Measurements from ENCODE around the gene DGCR2. TPM values are rescaled to one million over a fixed set of nuclear protein-coding genes. Genes with fewer than 3 reads are reported as not detected.
"Not testable (repeated sequence)": the region's sequence is repeated elsewhere in the genome, so short reads cannot be mapped to it uniquely, and the experiment has no call there.

The DGCR2 gene
- total and polyA plus RNA-seq, 9 donors = 23.9 to 71.9 (median 59.1) TPM

DNA sequence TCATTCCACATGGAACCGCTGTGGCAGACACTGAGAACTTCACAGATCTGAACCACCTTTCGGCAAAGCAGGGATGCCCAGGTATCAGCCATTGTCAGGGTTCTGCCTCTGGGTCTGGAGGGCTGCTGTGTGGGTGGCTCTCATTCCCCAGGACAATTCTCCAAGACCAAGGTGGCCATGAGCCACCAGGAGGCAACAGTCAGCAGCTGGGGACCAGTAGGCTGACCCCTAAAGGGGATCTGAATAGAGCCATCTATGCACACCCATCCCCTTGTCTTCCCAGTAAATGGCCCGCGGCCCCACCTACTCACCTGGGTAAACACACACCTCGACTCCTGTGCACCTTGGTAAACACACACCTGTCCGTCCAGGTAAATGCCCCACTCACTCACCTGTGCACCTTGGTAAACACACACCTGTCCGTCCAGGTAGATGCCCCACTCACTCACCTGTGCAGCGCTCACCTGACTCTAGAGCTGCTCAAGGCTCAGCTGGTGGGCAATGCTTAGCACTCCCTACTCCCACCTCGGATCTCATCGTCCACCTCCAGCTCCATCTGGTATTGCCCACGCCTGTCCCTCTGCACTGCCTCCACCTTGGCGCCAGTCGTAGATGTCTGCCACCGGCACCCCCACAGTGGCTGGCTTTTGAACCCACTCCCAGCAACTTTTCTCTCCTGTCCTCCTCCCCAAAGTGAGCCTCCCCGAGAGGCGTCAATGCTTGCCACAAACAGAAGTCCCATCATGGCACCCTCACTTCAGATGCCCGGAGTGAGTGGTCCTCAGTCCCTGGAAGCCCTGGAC is 46.1 kb upstream of the DGCR2 start:
- whole genome bisulfite sequencing, 3 donors = 64 to 73% (median 65%) methylated on average over 17 of the region's 17 CpGs
- DNase-seq = no peak
- Histone ChIP-seq H3K4me1 (ENCODE audit: insufficient read depth) (peaks cover 10% of the 10 kb centered on the region), H3K27me3 (no peaks in the 10 kb centered on the region), H3K36me3 (no peaks in the 10 kb centered on the region), H3K9me3 (no peaks in the 10 kb centered on the region), H3K4me3 (no peak overlapping the region), H3K27ac (no peak overlapping the region)
- TF ChIP-seq EP300 (IDR thresholded peaks at IDR 0.05) (no peak), POLR2A (IDR thresholded peaks at IDR 0.05) (no peak), CTCF (IDR thresholded peaks at IDR 0.05) (no peak)
- intact Hi-C loops (cut with DNase I) = loop anchor here in 1 of 4 donors (2.0 kb wide), 1 partner anchor 19 kb away; no protein-coding TSS in a partner anchor

DNA sequence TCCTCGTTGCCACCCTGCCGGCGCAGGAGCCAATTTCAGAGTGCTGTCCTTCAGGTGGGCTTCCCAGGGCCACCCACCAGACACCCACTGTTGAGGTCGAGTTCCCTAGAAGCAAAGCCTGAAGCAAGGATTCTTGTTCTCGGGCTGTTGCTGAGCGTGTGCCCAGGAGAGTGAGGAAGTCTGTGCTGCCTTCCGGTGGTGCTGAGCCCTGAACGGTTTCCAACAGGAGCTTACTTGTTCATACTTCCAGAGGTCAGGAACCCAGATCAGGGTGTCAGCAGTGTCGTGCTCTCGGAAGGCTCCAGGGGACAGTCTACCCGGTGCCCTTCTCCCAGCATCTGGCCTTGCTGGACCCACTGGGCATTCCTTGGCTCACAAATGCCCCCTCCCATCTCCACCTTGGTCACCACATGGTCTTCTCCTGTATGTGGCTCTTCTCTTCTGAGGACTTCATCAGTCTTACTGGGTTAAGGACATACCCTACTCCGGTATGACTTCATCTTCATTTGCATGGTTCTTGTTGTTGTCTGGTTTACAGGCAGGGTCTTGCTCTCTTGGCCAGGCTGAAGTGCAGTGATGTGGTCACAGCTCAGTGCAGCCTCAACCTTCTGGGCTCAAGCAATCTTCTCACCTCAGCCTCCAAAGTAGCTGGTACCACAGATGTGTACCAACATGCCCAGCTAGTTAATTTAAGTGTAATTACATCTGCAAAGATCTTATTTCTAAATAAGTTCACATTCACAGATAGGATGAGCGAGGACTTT is 45.1 kb upstream of the DGCR2 start:
- H3K36me3 ChIP-seq = no peaks in the 10 kb centered on the region
- peaks cover 10% of the 10 kb centered on the region for H3K4me1 ChIP-seq (ENCODE audit: insufficient read depth)
- no peak for TF ChIP-seq EP300 (IDR thresholded peaks at IDR 0.05)
- 71 to 78% (median 72%) methylated on average over 12 to 13 of the region's 13 CpGs for WGBS, 3 donors
- intact Hi-C loops (cut with DNase I) = no loop called here
- no peak overlapping the region for H3K27ac ChIP-seq
- no peak for DNase-seq
- H3K9me3 ChIP-seq = no peaks in the 10 kb centered on the region
- no peak overlapping the region for H3K4me3 ChIP-seq
- H3K27me3 ChIP-seq = no peaks in the 10 kb centered on the region

- Histone ChIP-seq H3K4me3 (no peak overlapping the region), H3K4me1 (ENCODE audit: insufficient read depth) (peaks cover 10% of the 10 kb centered on the region), H3K27me3 (no peaks in the 10 kb centered on the region), H3K9me3 (no peaks in the 10 kb centered on the region), H3K36me3 (no peaks in the 10 kb centered on the region), H3K27ac (no peak overlapping the region)
- TF ChIP-seq CTCF (IDR thresholded peaks at IDR 0.05) (no peak), EP300 (IDR thresholded peaks at IDR 0.05) (no peak), POLR2A (IDR thresholded peaks at IDR 0.05) (no peak)
- 67 to 79% (median 74%) methylated on average over 8 of the region's 8 CpGs for WGBS, 3 donors
- intact Hi-C loops (cut with DNase I) = no loop called here
- DNase-seq = no peak
These were observed 44.2 kb upstream of the DGCR2 start for GRCh38 chr22:19166421-19166820.

DNA sequence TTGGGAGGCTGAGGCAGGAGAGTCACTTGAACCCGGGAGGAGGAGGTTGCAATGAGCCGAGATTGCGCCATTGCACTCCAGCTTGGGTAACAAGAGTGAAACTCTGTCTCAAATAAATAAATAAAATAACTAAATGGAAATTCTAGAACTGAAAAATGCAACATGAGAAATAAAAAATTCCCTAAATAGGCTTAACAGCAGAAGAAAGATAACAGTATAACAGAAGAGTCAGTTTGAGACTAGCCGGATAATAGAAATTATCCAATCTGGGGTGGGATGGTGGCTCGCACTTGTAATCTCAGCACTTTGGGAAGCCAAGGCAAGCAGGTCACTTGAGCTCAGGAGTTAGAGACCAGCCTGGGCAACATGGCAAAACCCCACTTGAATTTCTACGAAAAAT is 42.2 kb upstream of the DGCR2 start:
- no peak overlapping the region for H3K27ac ChIP-seq
- intact Hi-C loops (cut with DNase I) = no loop called here
- no peaks in the 10 kb centered on the region for H3K4me1 ChIP-seq (ENCODE audit: insufficient read depth)
- TF ChIP-seq EP300 (IDR thresholded peaks at IDR 0.05) (no peak), CTCF (IDR thresholded peaks at IDR 0.05) (no peak)
- DNase-seq = no peak
- no peak overlapping the region for H3K4me3 ChIP-seq
- 95 to 97% (median 96%) methylated on average over 6 of the region's 6 CpGs for WGBS, 3 donors
- H3K27me3 ChIP-seq = no peaks in the 10 kb centered on the region
- H3K9me3 ChIP-seq = no peaks in the 10 kb centered on the region
- no peaks in the 10 kb centered on the region for H3K36me3 ChIP-seq

- H3K27ac ChIP-seq; H3K27me3 ChIP-seq; H3K9me3 ChIP-seq; H3K4me1 ChIP-seq (ENCODE audit: insufficient read depth); H3K4me3 ChIP-seq; DNase-seq; intact Hi-C loops (cut with DNase I); H3K36me3 ChIP-seq: not testable (repeated sequence)
- WGBS, 3 donors = 82 to 90% (median 84%) methylated on average over 11 of the region's 11 CpGs
These were observed 36.4 kb upstream of the DGCR2 start for GRCh38 chr22:19158649-19159048.

DNA sequence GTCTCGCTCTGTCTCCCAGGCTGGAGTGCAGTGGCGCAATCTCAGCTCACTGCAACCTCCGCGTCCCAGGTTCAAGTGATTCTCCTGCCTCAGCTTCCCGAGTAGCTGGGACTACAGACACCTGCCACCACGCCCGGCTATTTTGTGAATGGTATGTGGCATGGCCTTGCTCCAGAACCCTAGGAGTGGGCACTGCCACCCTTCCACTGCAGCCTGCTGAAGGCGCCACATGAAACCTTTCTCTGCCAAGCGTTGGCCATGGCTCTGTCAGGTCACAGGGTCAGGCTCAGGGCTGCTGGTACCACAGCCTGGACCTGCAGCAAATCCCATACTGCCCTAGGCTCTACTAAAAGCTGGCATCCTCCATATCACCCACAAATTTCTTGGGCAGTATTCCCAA is 33.9 kb upstream of the DGCR2 start:
- H3K27ac ChIP-seq; H3K27me3 ChIP-seq; intact Hi-C loops (cut with DNase I); H3K4me3 ChIP-seq; H3K4me1 ChIP-seq (ENCODE audit: insufficient read depth); H3K36me3 ChIP-seq; H3K9me3 ChIP-seq; DNase-seq: not testable (repeated sequence)
- WGBS, 3 donors = 84 to 86% (median 84%) methylated on average over 9 of the region's 9 CpGs
